Epithelial cell of esophagus (primary cell): ENCODE data around the gene HIPK1.

Experiments used
- DNase-seq: peaks from one replicate; pipeline ENCODE4 v3.0.0; 2010; ENCODE audit warnings: low read depth
- H3K4me3 ChIP-seq: 2 replicates; pipeline ENCODE4 v1.5.1; 2011; ENCODE audit warnings: mild to moderate bottlenecking, low read length, control low read depth
- TF ChIP-seq, protein P1 (sequence below): IDR thresholded peaks from 2 replicates; pipeline ENCODE4 v1.5.1; 2011; ENCODE audit warnings: low read depth, mild to moderate bottlenecking, low read length, control low read depth, inconsistent platforms; ENCODE audit not compliant: insufficient read depth; ENCODE audit errors: missing control alignments

The HIPK1 gene

DNA sequence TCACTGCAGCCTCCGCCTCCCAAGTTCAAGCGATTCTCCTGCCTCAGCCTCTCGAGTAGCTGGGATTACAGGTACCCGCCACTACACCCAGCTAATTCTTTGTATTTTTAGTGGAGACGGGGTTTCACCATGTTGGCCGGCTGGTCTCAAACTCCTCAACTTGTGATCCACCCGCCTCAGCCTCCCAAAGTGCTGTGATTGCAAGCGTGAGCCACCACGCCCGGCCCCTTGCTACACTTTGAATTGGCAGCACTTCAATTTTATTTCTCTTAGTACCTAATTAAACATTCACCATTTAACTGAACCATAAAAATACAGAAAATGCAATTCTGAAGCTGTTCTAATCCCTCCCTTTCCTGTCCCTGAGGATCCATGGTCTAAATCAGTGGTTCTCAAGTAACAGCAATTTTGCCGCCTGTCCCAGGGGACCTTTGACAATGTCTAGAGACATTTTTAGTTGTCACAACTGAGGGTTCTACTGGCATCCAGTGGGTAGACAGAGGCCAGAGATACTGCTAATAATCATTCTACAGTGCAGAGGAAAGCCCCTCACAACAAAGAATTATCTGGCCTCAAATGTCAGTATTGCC, 37.4 kb upstream of the HIPK1 start:
- H3K4me3 ChIP-seq = no peak overlapping the region
- TF ChIP-seq, protein P1, sequence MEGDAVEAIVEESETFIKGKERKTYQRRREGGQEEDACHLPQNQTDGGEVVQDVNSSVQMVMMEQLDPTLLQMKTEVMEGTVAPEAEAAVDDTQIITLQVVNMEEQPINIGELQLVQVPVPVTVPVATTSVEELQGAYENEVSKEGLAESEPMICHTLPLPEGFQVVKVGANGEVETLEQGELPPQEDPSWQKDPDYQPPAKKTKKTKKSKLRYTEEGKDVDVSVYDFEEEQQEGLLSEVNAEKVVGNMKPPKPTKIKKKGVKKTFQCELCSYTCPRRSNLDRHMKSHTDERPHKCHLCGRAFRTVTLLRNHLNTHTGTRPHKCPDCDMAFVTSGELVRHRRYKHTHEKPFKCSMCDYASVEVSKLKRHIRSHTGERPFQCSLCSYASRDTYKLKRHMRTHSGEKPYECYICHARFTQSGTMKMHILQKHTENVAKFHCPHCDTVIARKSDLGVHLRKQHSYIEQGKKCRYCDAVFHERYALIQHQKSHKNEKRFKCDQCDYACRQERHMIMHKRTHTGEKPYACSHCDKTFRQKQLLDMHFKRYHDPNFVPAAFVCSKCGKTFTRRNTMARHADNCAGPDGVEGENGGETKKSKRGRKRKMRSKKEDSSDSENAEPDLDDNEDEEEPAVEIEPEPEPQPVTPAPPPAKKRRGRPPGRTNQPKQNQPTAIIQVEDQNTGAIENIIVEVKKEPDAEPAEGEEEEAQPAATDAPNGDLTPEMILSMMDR = no peak
- no peak for DNase-seq

DNA sequence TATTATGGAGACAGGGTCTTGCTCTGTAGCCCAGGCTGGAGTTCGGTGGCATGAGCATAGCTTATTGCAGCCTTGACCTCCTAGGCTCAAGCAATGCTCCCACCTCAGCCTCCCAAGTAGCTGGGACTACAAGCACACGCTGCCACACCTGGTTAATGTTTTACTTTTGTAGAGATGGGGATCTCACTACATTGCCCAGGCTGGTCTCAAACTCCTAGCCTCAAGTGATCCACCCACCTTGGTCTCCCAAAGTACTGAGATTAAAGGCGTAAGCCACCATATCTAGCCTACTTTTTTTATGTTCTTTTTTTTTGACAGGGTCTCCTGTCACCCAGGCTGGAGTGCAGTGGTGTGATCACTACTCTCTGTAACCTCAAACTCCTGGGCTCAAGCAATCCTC, 35.9 kb upstream of the HIPK1 start:
- TF ChIP-seq, protein P1 = no peak
- H3K4me3 ChIP-seq = no peak overlapping the region
- DNase-seq = no peak

DNA sequence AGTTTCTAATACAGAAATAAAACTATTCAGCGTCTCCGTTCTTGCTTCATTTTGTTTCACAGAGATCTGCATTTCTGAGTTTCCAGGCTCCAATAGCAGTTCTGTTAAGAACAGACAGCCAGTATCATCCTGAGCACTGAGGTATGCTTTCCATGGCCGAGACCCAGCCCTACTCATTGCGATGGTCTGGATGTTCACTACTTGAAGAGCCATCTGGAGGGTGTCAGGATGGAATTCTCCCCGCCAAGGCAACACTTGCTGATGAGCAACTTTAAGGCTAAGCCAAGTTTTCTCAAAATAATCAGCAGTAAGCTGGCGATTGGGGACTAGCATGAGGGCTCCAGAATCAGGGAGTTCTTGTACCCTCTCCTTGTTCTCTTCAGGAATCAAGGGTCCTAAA, 34.0 kb upstream of the HIPK1 start:
- no peak overlapping the region for H3K4me3 ChIP-seq
- TF ChIP-seq, protein P1 = no peak
- no peak for DNase-seq

DNA sequence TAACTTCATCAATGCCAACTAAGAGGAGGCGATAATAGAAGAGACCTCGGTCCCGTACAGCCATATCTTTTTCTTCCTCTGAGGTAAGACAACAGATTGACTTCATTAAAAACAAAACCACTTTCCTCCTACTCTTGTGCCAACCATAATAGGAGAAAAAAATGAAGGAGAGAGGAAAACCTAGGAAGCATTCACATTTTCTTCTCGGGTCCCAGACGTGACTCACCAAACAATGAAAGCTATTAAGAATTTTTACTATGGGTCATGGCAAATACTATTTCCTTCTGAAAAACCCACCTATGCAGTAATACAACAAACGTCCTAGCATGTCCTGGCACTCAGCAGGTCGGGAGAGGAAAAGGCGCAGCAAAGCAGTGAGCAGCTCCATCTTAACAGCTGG, 33.2 kb upstream of the HIPK1 start:
- no peak for DNase-seq
- TF ChIP-seq, protein P1 = no peak

DNA sequence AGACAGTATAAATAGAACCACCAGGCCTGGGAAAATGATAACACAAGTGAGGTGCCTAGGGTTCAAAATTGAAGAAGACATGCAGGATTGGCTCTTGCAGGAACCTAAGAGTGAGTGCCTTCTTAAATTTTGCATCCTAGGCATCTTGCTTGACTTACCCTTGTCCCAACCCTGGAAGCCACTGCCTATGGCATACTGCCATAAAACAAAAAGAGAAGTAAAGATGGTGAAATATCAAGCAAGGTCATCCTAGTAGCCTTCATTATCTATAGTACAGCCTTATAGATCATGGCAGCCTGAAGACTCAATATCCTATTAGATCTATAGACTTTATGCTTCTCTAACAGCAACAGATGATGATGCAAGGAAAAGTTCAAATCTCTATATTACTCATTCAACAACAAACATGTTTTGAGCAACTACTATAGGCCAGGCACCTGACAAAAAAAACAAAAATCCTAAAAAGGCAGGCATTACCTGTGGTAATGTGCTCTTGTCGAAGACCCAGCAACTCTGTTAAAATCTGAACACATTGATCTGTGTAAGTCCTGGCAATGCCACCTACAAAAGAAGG, 30.8 kb upstream of the HIPK1 start:
- TF ChIP-seq, protein P1 = no peak
- no peak overlapping the region for H3K4me3 ChIP-seq
- DNase-seq = no peak

More for the DNA sequence above, 33.2 kb upstream of the HIPK1 start:
- no peak overlapping the region for H3K4me3 ChIP-seq

DNA sequence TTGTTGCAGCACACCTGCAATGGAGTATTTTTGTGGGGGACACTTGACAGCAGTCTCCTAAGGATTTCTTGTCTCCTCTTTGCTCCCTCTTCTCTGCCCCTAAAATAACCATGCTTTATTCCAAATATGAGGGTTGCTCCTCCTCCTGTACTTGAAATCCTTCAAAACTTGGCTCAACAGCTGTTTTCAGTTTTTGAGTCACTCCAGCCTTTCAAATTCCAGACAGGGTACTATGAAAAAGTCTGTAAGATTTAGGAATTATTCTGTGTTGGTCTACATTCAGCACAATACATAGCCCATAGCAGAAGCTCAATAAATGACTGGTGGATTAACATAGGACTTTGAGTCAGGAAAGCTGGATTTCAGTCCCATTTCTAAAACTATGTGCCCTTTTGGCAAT, 30.0 kb upstream of the HIPK1 start:
- no peak overlapping the region for H3K4me3 ChIP-seq
- no peak for DNase-seq
- TF ChIP-seq, protein P1 = no peak

DNA sequence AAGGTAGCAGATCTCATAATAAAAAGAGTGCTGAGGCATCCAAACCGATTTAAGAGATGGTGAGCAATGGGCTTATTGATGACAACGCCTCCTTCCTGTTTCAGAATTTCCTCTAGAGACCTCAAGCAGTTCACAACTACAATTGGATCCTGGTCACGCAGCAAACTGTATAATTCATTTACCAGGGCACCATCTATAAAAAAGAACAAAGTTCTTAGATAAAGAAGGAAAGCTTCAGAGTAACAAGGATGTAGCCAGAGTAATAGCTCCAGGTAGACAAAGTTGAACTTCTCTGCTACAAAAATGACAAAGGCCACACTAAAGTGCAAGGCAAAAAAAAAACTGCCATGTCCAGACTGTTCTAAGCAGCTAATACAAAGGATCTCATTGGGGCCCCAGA, 27.9 kb upstream of the HIPK1 start:
- no peak for DNase-seq
- TF ChIP-seq, protein P1 = no peak
- no peak overlapping the region for H3K4me3 ChIP-seq
